ENCODE measurements around the gene ITGB3BP. TPM values are rescaled to one million over a fixed set of nuclear protein-coding genes. Genes with fewer than 3 reads are reported as not detected.

The ITGB3BP gene
- total and polyA plus RNA-seq, 2 of the 4 experiments (the other 2 are of a cell fraction), result 8.1 to 11.9 TPM

GRCh38 chr1:63533931-63534330 lies 10.9 kb upstream of the ITGB3BP start:
- no peaks in the 10 kb centered on the region; the same call in 1 of the 2 replicates for H3K36me3 ChIP-seq (ENCODE audit: control insufficient read depth, insufficient read depth, low read length)
- H2BK120ac ChIP-seq (ENCODE audit: low read depth, low read length), result no peak overlapping the region
- no peak overlapping the region for H2AK9ac ChIP-seq (replicated peaks; ENCODE audit: low read depth, low read length, poor library complexity)
- no peak overlapping the region for H3K56ac ChIP-seq (ENCODE audit: extremely low read depth, insufficient read depth, low read length)
- no peak for DNase-seq
- WGBS, 2 experiments (ENCODE audit: extremely low coverage in 2 of 2, insufficient read length in 1 of 2), result no CpG with 5 or more reads among the region's 1 CpG
- no peak overlapping the region for H3K23ac ChIP-seq (ENCODE audit: low read depth, low read length)
- H3K79me1 ChIP-seq (ENCODE audit: low read depth in 1 of 2, low read length in 2 of 2), result no peaks in the 10 kb centered on the region
- H4K5ac ChIP-seq (ENCODE audit: low read depth, low read length), result no peak overlapping the region
- H3K14ac ChIP-seq (replicated peaks; ENCODE audit: low read depth, low read length), result no peak overlapping the region
- POLR2A ChIA-PET (ENCODE audit: unreplicated experiment), result no interaction called here
- dilution Hi-C loops (cut with HindIII; ENCODE audit: low sequenced_read_pairs, unreplicated experiment), result no loop called here
- H3K9ac ChIP-seq (ENCODE audit: low read depth, low read length), result no peak overlapping the region
- CTCF ChIA-PET, result no interaction called here
- no peaks in the 10 kb centered on the region for H3K27me3 ChIP-seq (ENCODE audit: control insufficient read depth, insufficient read depth, low read length)
- in situ Hi-C loops (cut with MboI; ENCODE audit: low sequenced_read_pairs), result loop anchor here (25.0 kb wide), 1 partner anchor 697 kb away; no protein-coding TSS in a partner anchor
- no peak overlapping the region for H3K18ac ChIP-seq (ENCODE audit: low read depth, low read length)
- intact Hi-C loops (cut with micrococcal nuclease), result loop anchor here (10.0 kb wide), 1 partner anchor 569 kb away; no protein-coding TSS in a partner anchor
- H2AFZ ChIP-seq (replicated peaks; ENCODE audit: low read length, poor library complexity), result no peak overlapping the region
- H3K4me1 ChIP-seq (ENCODE audit: control insufficient read depth, insufficient read depth, low read length), result peaks cover 1% of the 10 kb centered on the region; the same call in 1 of the 2 replicates
- H3K4me2 ChIP-seq (ENCODE audit: low read depth, low read length), result no peak overlapping the region
- TF ChIP-seq ELK1 (IDR thresholded peaks at IDR 0.05; ENCODE audit: borderline replicate concordance, low read depth, low read length) (no peak), RAD21 (IDR thresholded peaks at IDR 0.05; ENCODE audit: low read length) (no peak), SMC3 (IDR thresholded peaks at IDR 0.05; ENCODE audit: low read depth, low read length) (no peak), RFX5 (IDR thresholded peaks at IDR 0.05; ENCODE audit: low read depth, low read length) (no peak), CEBPB (IDR thresholded peaks at IDR 0.05; ENCODE audit: low read depth, low read length) (no peak), POLR2A (IDR thresholded peaks at IDR 0.05; ENCODE audit: low read depth, low read length) (no peak), FOS (IDR thresholded peaks at IDR 0.05; ENCODE audit: low read depth, low read length) (no peak), CHD1 (IDR thresholded peaks at IDR 0.05; ENCODE audit: low read depth, low read length) (no peak), MXI1 (IDR thresholded peaks at IDR 0.05; ENCODE audit: borderline replicate concordance, low read depth, low read length) (no peak), MAFK (IDR thresholded peaks at IDR 0.05; ENCODE audit: low read depth, low read length) (no peak), BHLHE40 (IDR thresholded peaks at IDR 0.05; ENCODE audit: low read depth, low read length) (no peak), MAZ (IDR thresholded peaks at IDR 0.05; ENCODE audit: borderline replicate concordance, low read depth, low read length) (no peak), CTCF (conservative IDR thresholded peaks at IDR 0.05; ENCODE audit: low read depth, low read length) (no peak)
- TF ChIP-seq, protein P1, sequence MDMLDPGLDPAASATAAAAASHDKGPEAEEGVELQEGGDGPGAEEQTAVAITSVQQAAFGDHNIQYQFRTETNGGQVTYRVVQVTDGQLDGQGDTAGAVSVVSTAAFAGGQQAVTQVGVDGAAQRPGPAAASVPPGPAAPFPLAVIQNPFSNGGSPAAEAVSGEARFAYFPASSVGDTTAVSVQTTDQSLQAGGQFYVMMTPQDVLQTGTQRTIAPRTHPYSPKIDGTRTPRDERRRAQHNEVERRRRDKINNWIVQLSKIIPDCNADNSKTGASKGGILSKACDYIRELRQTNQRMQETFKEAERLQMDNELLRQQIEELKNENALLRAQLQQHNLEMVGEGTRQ (IDR thresholded peaks at IDR 0.05; ENCODE audit: low read depth, low read length), result no peak
- no TSS peak for BruUV-seq (replicated peaks)
- ATAC-seq (ENCODE audit: low read depth), result no peak
- no peak overlapping the region for H3K27ac ChIP-seq (ENCODE audit: insufficient read depth, low read length)
- H2BK20ac ChIP-seq (ENCODE audit: low read depth, low read length), result no peak overlapping the region
- H2BK5ac ChIP-seq (ENCODE audit: low read depth, low read length, poor library complexity, severe bottlenecking), result no peak overlapping the region
- no peak overlapping the region for H3K4me3 ChIP-seq (ENCODE audit: insufficient read depth, low read depth, low read length)
- no peak overlapping the region for H4K8ac ChIP-seq (ENCODE audit: low read depth in 2 of 2, low read length in 2 of 2)
- H3K9me1 ChIP-seq (ENCODE audit: insufficient read depth, low read length), result no peaks in the 10 kb centered on the region
- no peak overlapping the region for H3K4ac ChIP-seq (ENCODE audit: low read depth, low read length)
- H2BK15ac ChIP-seq (ENCODE audit: low read depth, low read length), result no peak overlapping the region
- H4K91ac ChIP-seq (ENCODE audit: insufficient read depth, low read depth, low read length), result no peak overlapping the region
- no peaks in the 10 kb centered on the region for H4K20me1 ChIP-seq (ENCODE audit: insufficient read depth, low read length)
- no peak overlapping the region for H2AK5ac ChIP-seq (ENCODE audit: low read depth, low read length)
- H3K9me3 ChIP-seq (ENCODE audit: control insufficient read depth, insufficient read depth, low read length), result no peaks in the 10 kb centered on the region
